ENCODE measurements around the gene ABCC11.
"Not testable (repeated sequence)": the region's sequence is repeated elsewhere in the genome, so short reads cannot be mapped to it uniquely, and the experiment has no call there.

ABCC11 gene

GRCh38 chr16:48272837-48273421 lies 25.6 kb upstream of the ABCC11 start:
- DNase-seq (no peak), ATAC-seq (replicated peaks) (no peak)
- Mint-ChIP-seq H3K36me3 (peaks cover 14 to 39% of the 10 kb centered on the region in 2 donors), H3K27ac (no peak overlapping the region), H3K4me1 (no peaks in the 10 kb centered on the region), H3K27me3 (no peaks in the 10 kb centered on the region), H3K4me3 (no peak overlapping the region), H3K9me3 (no peaks in the 10 kb centered on the region)

- no peak overlapping the region for H3K27ac Mint-ChIP-seq
- no peaks in the 10 kb centered on the region for H3K27me3 Mint-ChIP-seq
- DNase-seq (no peak), ATAC-seq (replicated peaks) (no peak)
- peaks cover 8 to 37% of the 10 kb centered on the region in 2 donors for H3K36me3 Mint-ChIP-seq
- H3K4me1 Mint-ChIP-seq = no peaks in the 10 kb centered on the region
- H3K4me3 Mint-ChIP-seq = no peak overlapping the region
- H3K9me3 Mint-ChIP-seq = no peaks in the 10 kb centered on the region
Measured at GRCh38 chr16:48271728-48272127, 24.4 kb upstream of the ABCC11 start.

GRCh38 chr16:48269011-48269410 lies 21.7 kb upstream of the ABCC11 start:
- H3K4me1 Mint-ChIP-seq = peaks cover 0 to 2% of the 10 kb centered on the region in 2 donors
- DNase-seq (no peak), ATAC-seq (replicated peaks) (no peak)
- H3K9me3 Mint-ChIP-seq = peaks cover 0 to 1% of the 10 kb centered on the region in 2 donors
- peak overlapping the region; percentile 37 for H3K27ac Mint-ChIP-seq
- H3K36me3 Mint-ChIP-seq = peaks cover 17 to 49% of the 10 kb centered on the region in 2 donors
- no peak overlapping the region for H3K4me3 Mint-ChIP-seq
- H3K27me3 Mint-ChIP-seq = no peaks in the 10 kb centered on the region

GRCh38 chr16:48262631-48263030 lies 15.3 kb upstream of the ABCC11 start:
- no peak for ATAC-seq (replicated peaks)
- Mint-ChIP-seq H3K36me3 (peaks cover 50 to 74% of the 10 kb centered on the region in 2 donors), H3K4me1 (peaks cover 2 to 4% of the 10 kb centered on the region in 2 donors), H3K4me3 (no peak overlapping the region), H3K27me3 (no peaks in the 10 kb centered on the region), H3K27ac (no peak overlapping the region), H3K9me3 (peaks cover 5 to 8% of the 10 kb centered on the region in 2 donors)
- no peak for DNase-seq

- Mint-ChIP-seq H3K36me3 (peaks cover 49 to 68% of the 10 kb centered on the region in 2 donors), H3K27ac (no peak overlapping the region)
Measured at GRCh38 chr16:48261569-48261968, 14.2 kb upstream of the ABCC11 start.

GRCh38 chr16:48256579-48257177 lies 9.3 kb upstream of the ABCC11 start:
- Mint-ChIP-seq H3K4me3 (no peak overlapping the region), H3K27ac (no peak overlapping the region), H3K36me3 (peaks cover 39 to 55% of the 10 kb centered on the region in 2 donors), H3K4me1 (peaks cover 2 to 4% of the 10 kb centered on the region in 2 donors), H3K27me3 (no peaks in the 10 kb centered on the region), H3K9me3 (no peaks in the 10 kb centered on the region)
- no peak for ATAC-seq (replicated peaks)
- no peak for DNase-seq

More at GRCh38 chr16:48261569-48261968, 14.2 kb upstream of the ABCC11 start:
- H3K4me1 Mint-ChIP-seq = peaks cover 2 to 4% of the 10 kb centered on the region in 2 donors
- no peak for DNase-seq
- no peak for ATAC-seq (replicated peaks)
- no peak overlapping the region for H3K4me3 Mint-ChIP-seq
- H3K27me3 Mint-ChIP-seq = no peaks in the 10 kb centered on the region
- peaks cover 5 to 8% of the 10 kb centered on the region in 2 donors for H3K9me3 Mint-ChIP-seq

- peaks cover 9% of the 10 kb centered on the region in 2 donors for H3K4me1 Mint-ChIP-seq
- H3K27me3 Mint-ChIP-seq = no peaks in the 10 kb centered on the region
- no peak overlapping the region for H3K27ac Mint-ChIP-seq
- peaks cover 22 to 34% of the 10 kb centered on the region in 2 donors for H3K36me3 Mint-ChIP-seq
- H3K9me3 Mint-ChIP-seq = no peaks in the 10 kb centered on the region
- DNase-seq = no peak
- no peak for ATAC-seq (replicated peaks)
- no peak overlapping the region for H3K4me3 Mint-ChIP-seq
Measured at GRCh38 chr16:48252013-48252412, 4.7 kb upstream of the ABCC11 start.

- peaks cover 13 to 19% of the 10 kb centered on the region in 2 donors for H3K4me1 Mint-ChIP-seq
- no peak for DNase-seq
- no peak overlapping the region for H3K4me3 Mint-ChIP-seq
- H3K9me3 Mint-ChIP-seq = no peaks in the 10 kb centered on the region
- peaks cover 20 to 34% of the 10 kb centered on the region in 2 donors for H3K36me3 Mint-ChIP-seq
- no peaks in the 10 kb centered on the region for H3K27me3 Mint-ChIP-seq
- ATAC-seq (replicated peaks) = no peak
- H3K27ac Mint-ChIP-seq = no peak overlapping the region
Measured at GRCh38 chr16:48250520-48251278, 3.4 kb upstream of the ABCC11 start.

- H3K9me3 Mint-ChIP-seq = no peaks in the 10 kb centered on the region
- H3K27me3 Mint-ChIP-seq = no peaks in the 10 kb centered on the region
- peak overlapping the region; percentile 21 to 35 for H3K4me3 Mint-ChIP-seq
- H3K36me3 Mint-ChIP-seq = peaks cover 0 to 11% of the 10 kb centered on the region in 2 donors
- no peak overlapping the region for H3K27ac Mint-ChIP-seq
- DNase-seq = no peak
- ATAC-seq (replicated peaks) = no peak
- peaks cover 14 to 21% of the 10 kb centered on the region in 2 donors for H3K4me1 Mint-ChIP-seq
Measured at GRCh38 chr16:48246066-48246465, 1.3 kb downstream of the ABCC11 start.

GRCh38 chr16:48244863-48245195 lies 2.5 kb downstream of the ABCC11 start:
- H3K9me3 Mint-ChIP-seq = peaks cover 0 to 4% of the 10 kb centered on the region in 2 donors
- DNase-seq (no peak), ATAC-seq (replicated peaks) (no peak)
- H3K27ac Mint-ChIP-seq = peak overlapping the region; percentile 94
- H3K36me3 Mint-ChIP-seq = peaks cover 0 to 11% of the 10 kb centered on the region in 2 donors
- H3K4me1 Mint-ChIP-seq = peaks cover 14 to 17% of the 10 kb centered on the region in 2 donors
- H3K27me3 Mint-ChIP-seq = peaks cover 0 to 4% of the 10 kb centered on the region in 2 donors
- H3K4me3 Mint-ChIP-seq = peak overlapping the region; percentile 91 to 93

- Mint-ChIP-seq H3K27me3 (peaks cover 0 to 7% of the 10 kb centered on the region in 2 donors), H3K4me3 (peak within 1 kb of the TSS; percentile 91 to 93), H3K4me1 (peaks cover 14 to 17% of the 10 kb centered on the region in 2 donors), H3K9me3 (peaks cover 0 to 4% of the 10 kb centered on the region in 2 donors), H3K27ac (peak within 1 kb of the TSS; percentile 94), H3K36me3 (peaks cover 0 to 11% of the 10 kb centered on the region in 2 donors)
- DNase-seq (peak; percentile 91), ATAC-seq (replicated peaks) (peak; percentile 93 to 97)
Measured at GRCh38 chr16:48244080-48244862, 3.1 kb downstream of the ABCC11 start, which contains the start of gene LONP2. Gene LONP2 (plus strand): TSS chr16:48244300. CDS start chr16:48244389, 89 bp downstream.

GRCh38 chr16:48240147-48240546 lies 7.2 kb downstream of the ABCC11 start:
- H3K27me3 Mint-ChIP-seq; ATAC-seq (replicated peaks); H3K4me1 Mint-ChIP-seq; H3K27ac Mint-ChIP-seq; H3K9me3 Mint-ChIP-seq; H3K36me3 Mint-ChIP-seq; H3K4me3 Mint-ChIP-seq; DNase-seq: not testable (repeated sequence)

GRCh38 chr16:48236286-48236685 lies 11.1 kb downstream of the ABCC11 start:
- no peak overlapping the region for H3K27ac Mint-ChIP-seq
- H3K9me3 Mint-ChIP-seq = peaks cover 0 to 4% of the 10 kb centered on the region in 2 donors
- H3K36me3 Mint-ChIP-seq = no peaks in the 10 kb centered on the region
- DNase-seq (no peak), ATAC-seq (replicated peaks) (no peak)
- no peak overlapping the region for H3K4me3 Mint-ChIP-seq
- H3K4me1 Mint-ChIP-seq = peaks cover 0 to 3% of the 10 kb centered on the region in 2 donors
- H3K27me3 Mint-ChIP-seq = peaks cover 0 to 7% of the 10 kb centered on the region in 2 donors

Measured in stimulated activated naive B cell treated with anti-CD40 and anti-IgM and Interleukin-4, amounts not matched to agents 10 μg/mL and 1 μg/mL and 100 μg/mL, for 72 hours (primary cell).